SK-N-SH treated with all-trans-retinoic acid at 6 μM for 48 hours (cell line): ENCODE data around the gene C21orf58.
"Not testable (repeated sequence)": the region's sequence is repeated elsewhere in the genome, so short reads cannot be mapped to it uniquely, and the experiment has no call there.

Experiments
- ATAC-seq: fragments of 200-7000 bp; cut with Tn5 transposase; 3 replicates; pipeline ENCODE4 v1.9.1; 2020; ENCODE audit warnings: mild to moderate bottlenecking, moderate library complexity
- ARNTL ChIP-seq: fragments of 450-650 bp; formaldehyde crosslinking; IDR thresholded peaks from 2 replicates; pipeline ENCODE4 v1.5.0; 2020; ENCODE audit warnings: low read depth, mild to moderate bottlenecking, moderate library complexity, borderline replicate concordance
- BACH2 ChIP-seq: fragments of 250-450 bp; sonication (Bioruptor Pico); IDR thresholded peaks from 2 replicates; pipeline ENCODE4 v1.9.0; 2021; ENCODE audit warnings: mild to moderate bottlenecking, borderline replicate concordance
- CREB5 ChIP-seq: fragments of 250-450 bp; sonication (Bioruptor Pico); IDR thresholded peaks from 2 replicates; pipeline ENCODE4 v1.5.1; 2020; ENCODE audit warnings: low read depth, mild to moderate bottlenecking, moderate library complexity
- CSDC2 ChIP-seq: fragments of 250-450 bp; sonication (Bioruptor Pico); IDR thresholded peaks from 2 replicates; pipeline ENCODE4 v1.5.0; 2020; ENCODE audit warnings: mild to moderate bottlenecking, moderate library complexity
- CSRNP3 ChIP-seq: fragments of 250-450 bp; sonication (Bioruptor Pico); IDR thresholded peaks from 2 replicates; pipeline ENCODE4 v1.5.1; 2021; ENCODE audit warnings: mild to moderate bottlenecking, moderate library complexity
- ESRRG ChIP-seq: fragments of 250-450 bp; sonication (Bioruptor Pico); IDR thresholded peaks from 2 replicates; pipeline ENCODE4 v1.6.1; 2021; ENCODE audit warnings: mild to moderate bottlenecking
- GLIS3 ChIP-seq: fragments of 250-450 bp; sonication (Bioruptor Pico); IDR thresholded peaks from 2 replicates; pipeline ENCODE4 v1.5.0; 2020; ENCODE audit warnings: mild to moderate bottlenecking, moderate library complexity
- ISL1 ChIP-seq: fragments of 250-450 bp; sonication (Bioruptor Pico); IDR thresholded peaks from 2 replicates; pipeline ENCODE4 v2.1.2; 2022; ENCODE audit warnings: mild to moderate bottlenecking, moderate library complexity
- OSR1 ChIP-seq: fragments of 250-450 bp; sonication (Bioruptor Pico); IDR thresholded peaks from 2 replicates; pipeline ENCODE4 v1.8.0; 2022; ENCODE audit warnings: moderate library complexity, mild to moderate bottlenecking, inconsistent platforms
- PPARA ChIP-seq: fragments of 250-450 bp; sonication (Bioruptor Pico); IDR thresholded peaks from 2 replicates; pipeline ENCODE4 v1.5.0; 2020; ENCODE audit warnings: mild to moderate bottlenecking, borderline replicate concordance
- RARB ChIP-seq: fragments of 250-450 bp; sonication (Bioruptor Pico); IDR thresholded peaks from 2 replicates; pipeline ENCODE4 v1.8.0; 2021; ENCODE audit warnings: mild to moderate bottlenecking, moderate library complexity
- SNAI2 ChIP-seq: fragments of 250-450 bp; sonication (Bioruptor Pico); IDR thresholded peaks from 2 replicates; pipeline ENCODE4 v1.5.0; 2020; ENCODE audit warnings: mild to moderate bottlenecking, moderate library complexity
- TSHZ2 ChIP-seq: fragments of 250-450 bp; sonication (Bioruptor Pico); IDR thresholded peaks from 2 replicates; pipeline ENCODE4 v1.5.0; 2020; ENCODE audit warnings: mild to moderate bottlenecking, moderate library complexity
- ZC3H10 ChIP-seq: fragments of 250-450 bp; sonication (Bioruptor Pico); IDR thresholded peaks from 2 replicates; pipeline ENCODE4 v1.5.1; 2021; ENCODE audit warnings: mild to moderate bottlenecking, moderate library complexity
- ZFP3 ChIP-seq: fragments of 250-450 bp; sonication (Bioruptor Pico); IDR thresholded peaks from 2 replicates; pipeline ENCODE4 v1.5.0; 2020; ENCODE audit warnings: mild to moderate bottlenecking, moderate library complexity
- ZFP30 ChIP-seq: fragments of 450-650 bp; formaldehyde crosslinking; IDR thresholded peaks from 2 replicates; pipeline ENCODE4 v1.5.0; 2022; ENCODE audit warnings: mild to moderate bottlenecking, moderate library complexity
- ZNF565 ChIP-seq: fragments of 450-650 bp; formaldehyde crosslinking; conservative IDR thresholded peaks from 2 replicates; pipeline ENCODE4 v1.5.0; 2020; ENCODE audit warnings: low read depth, mild to moderate bottlenecking, moderate library complexity
- ZNF70 ChIP-seq: fragments of 450-650 bp; formaldehyde crosslinking; IDR thresholded peaks from 2 replicates; pipeline ENCODE4 v1.5.0; 2020; ENCODE audit warnings: mild to moderate bottlenecking, moderate library complexity
- ZNF8 ChIP-seq: fragments of 450-650 bp; formaldehyde crosslinking; IDR thresholded peaks from 2 replicates; pipeline ENCODE4 v1.5.0; 2020; ENCODE audit warnings: mild to moderate bottlenecking, moderate library complexity

The C21orf58 gene

GRCh38 chr21:46314441-46315020 lies 9.1 kb downstream of the C21orf58 start (continued):
- no peak for TF ChIP-seq ESRRG (CRISPR knock-in tag)

GRCh38 chr21:46312949-46313348 lies 10.7 kb downstream of the C21orf58 start:
- TF ChIP-seq ZNF70 (CRISPR knock-in tag) (no peak), ESRRG (CRISPR knock-in tag) (no peak)
- ATAC-seq, result no peak

GRCh38 chr21:46311568-46311967 lies 12.1 kb downstream of the C21orf58 start:
- ATAC-seq, result no peak

GRCh38 chr21:46310260-46310659 lies 13.4 kb downstream of the C21orf58 start:
- ATAC-seq, result not testable (repeated sequence)

More at GRCh38 chr21:46311568-46311967, 12.1 kb downstream of the C21orf58 start:
- TF ChIP-seq RARB (CRISPR knock-in tag) (no peak), ZNF70 (CRISPR knock-in tag) (no peak), ZNF565 (CRISPR knock-in tag) (no peak), ARNTL (no peak), ISL1 (CRISPR knock-in tag) (no peak), TSHZ2 (CRISPR knock-in tag) (no peak)

- no peak for ATAC-seq
- no peak for TF ChIP-seq TSHZ2 (CRISPR knock-in tag)
- no peak for TF ChIP-seq BACH2 (CRISPR knock-in tag)
- no peak for TF ChIP-seq CSRNP3 (CRISPR knock-in tag)
- no peak for TF ChIP-seq ZNF8
- no peak for TF ChIP-seq ZC3H10 (CRISPR knock-in tag)
- TF ChIP-seq ARNTL, result no peak
- TF ChIP-seq ZFP30 (CRISPR knock-in tag), result no peak
- TF ChIP-seq GLIS3 (CRISPR knock-in tag), result no peak
- TF ChIP-seq ZNF565 (CRISPR knock-in tag), result no peak
- no peak for TF ChIP-seq ISL1 (CRISPR knock-in tag)
- no peak for TF ChIP-seq ZFP3 (CRISPR knock-in tag)
- TF ChIP-seq SNAI2 (CRISPR knock-in tag), result no peak
- TF ChIP-seq CSDC2 (CRISPR knock-in tag), result no peak
- no peak for TF ChIP-seq OSR1 (CRISPR knock-in tag)
- TF ChIP-seq CREB5 (CRISPR knock-in tag), result no peak
- no peak for TF ChIP-seq RARB (CRISPR knock-in tag)
- TF ChIP-seq PPARA (CRISPR knock-in tag), result no peak
- TF ChIP-seq ZNF70 (CRISPR knock-in tag), result no peak
Measured at GRCh38 chr21:46308431-46308830, 15.2 kb downstream of the C21orf58 start.
